Common myeloid progenitor, CD34-positive (primary cell): Measurements from ENCODE around the gene NTSR2.

ENCODE experiments used
- CTCF ChIA-PET: fragments of 350-600 bp; sonication (Branson Sonifier 250); formaldehyde crosslinking; loops from one replicate; lab custom pipeline; 2021; ENCODE audit warnings: antibody characterized with exemption; lab: Charles Lee
- POLR2A ChIA-PET: fragments of 350-600 bp; sonication (Branson Sonifier 250); formaldehyde crosslinking; loops from one replicate; lab custom pipeline; 2021; ENCODE audit warnings: antibody characterized with exemption; lab: Charles Lee
- DNase-seq, 3 donors: peaks; one replicate each; pipeline versions ENCODE4 v3.0.0 to v3.0.0-alpha.2; 2013
- H3K27ac ChIP-seq, 2 experiments: 1 replicate in 1 of 2; 2 replicates in 1 of 2; pipeline ENCODE4 v1.7.0; 2013; ENCODE audit warnings: inconsistent platforms in 2 of 2, low read length in 2 of 2, mild to moderate bottlenecking in 2 of 2, low read depth in 1 of 2, moderate library complexity in 1 of 2; ENCODE audit not compliant: severe bottlenecking in 2 of 2, insufficient read depth in 1 of 2, poor library complexity in 1 of 2
- H3K27me3 ChIP-seq, 5 experiments: replicated peaks in 2 of 5; 1 replicate in 3 of 5; 2 replicates in 2 of 5; pipeline versions ENCODE4 v1.6.1 to v1.7.0; 2013; ENCODE audit warnings: low read length in 4 of 5, mild to moderate bottlenecking in 2 of 5, moderate library complexity in 2 of 5, inconsistent platforms in 1 of 5; ENCODE audit not compliant: insufficient read depth in 5 of 5, control insufficient read depth in 4 of 5
- H3K36me3 ChIP-seq, 4 experiments: 1 replicate in 2 of 4; 2 replicates in 2 of 4; pipeline versions ENCODE4 v1.6.1 to v1.7.0; 2013; ENCODE audit warnings: low read length in 3 of 4, control low read depth in 1 of 4, mild to moderate bottlenecking in 1 of 4; ENCODE audit not compliant: control insufficient read depth in 4 of 4, insufficient read depth in 4 of 4
- H3K4me1 ChIP-seq, 4 experiments: 1 replicate in 3 of 4; 2 replicates in 1 of 4; pipeline versions ENCODE4 v1.6.1 to v1.7.1; 2013; ENCODE audit warnings: low read length in 3 of 4, mild to moderate bottlenecking in 3 of 4, control low read depth in 1 of 4, inconsistent platforms in 1 of 4, moderate library complexity in 1 of 4; ENCODE audit not compliant: control insufficient read depth in 4 of 4, insufficient read depth in 4 of 4; ENCODE audit errors: control extremely low read depth in 1 of 4
- H3K4me3 ChIP-seq, 7 experiments: 1 replicate in 4 of 7; 2 replicates in 3 of 7; pipeline versions ENCODE4 v1.5.1 to v1.7.0; 2013; ENCODE audit warnings: mild to moderate bottlenecking in 7 of 7, low read length in 6 of 7, moderate library complexity in 6 of 7, inconsistent platforms in 2 of 7, low read depth in 2 of 7, control low read depth in 1 of 7; ENCODE audit not compliant: insufficient read depth in 4 of 7, control insufficient read depth in 1 of 7; ENCODE audit errors: extremely low read depth in 1 of 7
- H3K9me3 ChIP-seq, 5 experiments: 1 replicate in 4 of 5; 2 replicates in 1 of 5; pipeline versions ENCODE4 v1.6.1 to v1.7.1; 2013; ENCODE audit warnings: low read length in 4 of 5, mild to moderate bottlenecking in 2 of 5, inconsistent platforms in 1 of 5, low read depth in 1 of 5, moderate library complexity in 1 of 5; ENCODE audit not compliant: control insufficient read depth in 4 of 5, insufficient read depth in 2 of 5; ENCODE audit errors: control extremely low read depth in 1 of 5
- WGBS: methylation state at CpG from one replicate; pipeline ENCODE4 v1.1.5; 2013; ENCODE audit not compliant: insufficient coverage; 5-methylcytosine and 5-hydroxymethylcytosine counted together

Gene NTSR2

DNA sequence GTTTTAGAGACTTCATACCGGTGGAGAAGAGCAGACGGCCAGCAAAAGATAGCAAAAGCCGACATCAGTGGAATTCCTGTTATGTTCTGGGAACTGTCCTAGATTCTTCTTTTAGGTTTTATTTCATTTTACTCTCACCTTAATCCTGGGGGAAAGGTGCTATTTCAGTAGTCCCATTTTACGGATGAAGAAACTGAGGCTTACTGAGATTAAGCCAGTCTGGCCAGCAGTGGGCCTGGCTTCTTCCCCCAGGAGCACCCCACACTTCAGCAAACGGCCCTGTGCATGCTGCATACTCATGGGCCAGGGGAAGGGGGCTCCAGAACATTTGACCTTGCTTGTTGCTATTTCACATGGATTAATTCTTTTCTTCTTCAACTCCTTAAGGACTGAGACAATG lies 56.7 kb downstream of the NTSR2 start:
- Histone ChIP-seq H3K27ac (no peak overlapping the region), H3K27me3 (peaks cover 0 to 4% (median 2%) of the 10 kb centered on the region in 5 experiments), H3K4me3 (no peak overlapping the region), H3K4me1 (no peaks in the 10 kb centered on the region), H3K9me3 (no peaks in the 10 kb centered on the region), H3K36me3 (no peaks in the 10 kb centered on the region)
- 90% methylated on average over 2 of the region's 5 CpGs for WGBS
- ChIA-PET POLR2A (no interaction called here), CTCF (no interaction called here)
- no peak for DNase-seq

DNA sequence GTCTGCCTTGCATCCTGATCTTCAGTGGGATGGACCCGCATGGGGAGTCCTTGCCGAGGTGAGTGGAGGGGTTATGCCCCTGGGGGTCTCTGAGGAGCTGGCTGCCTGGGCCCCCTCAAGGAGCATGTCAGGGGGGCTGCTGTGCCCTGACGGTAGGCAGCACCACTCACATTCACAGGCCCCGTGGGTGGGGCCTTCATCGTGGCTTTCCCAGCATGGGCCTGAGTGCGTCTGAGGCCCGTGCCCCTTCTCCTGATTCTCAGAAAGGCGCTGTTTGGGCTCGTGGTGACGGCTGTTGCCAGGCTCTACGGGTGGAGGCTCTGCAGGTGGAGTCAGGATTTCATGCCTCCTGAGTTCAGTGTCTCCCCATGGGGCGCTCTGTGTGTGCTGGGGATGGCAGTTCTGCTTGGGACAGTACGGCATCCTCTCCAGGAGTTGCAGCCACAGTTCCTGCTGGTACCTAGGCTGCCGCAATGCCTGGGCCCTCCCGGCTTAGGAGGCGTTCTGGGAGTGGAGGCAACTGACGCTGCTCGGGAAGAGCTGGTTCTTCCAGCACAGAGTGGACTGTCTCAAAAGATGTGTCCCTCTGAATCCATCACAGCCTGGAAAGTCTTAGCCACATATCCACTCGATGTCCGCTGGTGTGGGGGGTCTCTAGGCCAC lies 57.3 kb downstream of the NTSR2 start:
- 93% methylated on average over 20 of the region's 20 CpGs for WGBS
- no peak overlapping the region for H3K4me3 ChIP-seq
- ChIA-PET POLR2A (no interaction called here), CTCF (no interaction called here)
- no peaks in the 10 kb centered on the region for H3K9me3 ChIP-seq
- no peaks in the 10 kb centered on the region for H3K36me3 ChIP-seq
- no peak for DNase-seq
- H3K27me3 ChIP-seq, result peaks cover 0 to 4% (median 2%) of the 10 kb centered on the region in 5 experiments
- no peaks in the 10 kb centered on the region for H3K4me1 ChIP-seq
- H3K27ac ChIP-seq, result no peak overlapping the region

DNA sequence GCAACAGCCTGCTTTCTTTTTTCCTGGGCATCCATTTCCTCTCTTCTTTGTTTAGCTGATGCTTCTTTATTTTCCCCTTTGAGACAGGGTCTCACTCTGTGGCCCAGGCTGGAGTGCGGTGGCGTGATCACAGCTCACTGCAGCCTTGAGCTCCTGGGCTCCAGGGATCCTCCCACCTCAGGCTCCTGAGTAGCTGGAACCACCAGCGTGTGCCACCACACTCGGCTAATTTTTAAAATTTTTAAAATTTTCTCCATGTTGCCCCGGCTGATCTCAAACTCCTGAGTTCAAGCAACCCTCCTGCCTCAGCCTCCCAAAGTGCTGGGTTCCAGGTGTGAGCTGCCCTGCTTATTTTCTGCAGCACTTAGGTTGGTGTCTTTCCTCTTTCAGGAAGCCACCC lies 58.7 kb downstream of the NTSR2 start:
- H3K27ac ChIP-seq, result no peak overlapping the region
- no peaks in the 10 kb centered on the region for H3K4me1 ChIP-seq
- WGBS, result 100% methylated on average over 5 of the region's 5 CpGs
- DNase-seq, result no peak
- POLR2A ChIA-PET, result no interaction called here
- peaks cover 0 to 4% (median 2%) of the 10 kb centered on the region in 5 experiments for H3K27me3 ChIP-seq
- CTCF ChIA-PET, result no interaction called here
- no peak overlapping the region for H3K4me3 ChIP-seq
- H3K9me3 ChIP-seq, result no peaks in the 10 kb centered on the region
- no peaks in the 10 kb centered on the region for H3K36me3 ChIP-seq

DNA sequence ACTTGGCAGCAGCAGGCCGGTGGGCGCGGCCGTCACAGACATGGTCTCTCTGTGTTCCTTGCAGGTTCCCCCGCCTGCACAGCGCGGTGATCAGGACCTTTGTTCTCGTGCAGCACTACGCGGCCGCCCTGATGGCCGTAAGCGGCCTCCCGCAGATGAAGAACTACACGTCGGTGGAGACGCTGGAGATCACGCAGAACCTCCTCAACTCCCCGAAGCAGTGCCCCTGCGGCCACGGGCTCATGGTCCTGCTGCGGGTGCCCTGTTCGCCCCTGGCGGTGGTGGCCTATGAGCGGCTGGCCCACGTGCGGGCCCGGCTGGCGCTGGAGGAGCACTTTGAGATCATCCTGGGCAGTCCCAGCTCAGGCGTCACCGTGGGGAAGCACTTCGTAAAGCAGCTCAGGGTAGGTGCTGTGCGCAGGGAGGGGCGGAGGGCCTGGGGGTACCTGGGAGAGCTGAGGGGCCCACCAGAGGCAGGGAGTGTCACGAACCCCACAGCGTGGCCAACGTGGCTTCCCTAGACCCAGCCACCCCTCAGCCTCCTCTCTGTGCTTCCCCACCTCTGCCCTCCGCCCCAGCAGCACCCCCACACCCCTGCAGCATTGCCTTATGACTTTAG lies 59.3 kb downstream of the NTSR2 start:
- POLR2A ChIA-PET, result no interaction called here
- no peak for DNase-seq
- no peak overlapping the region for H3K27ac ChIP-seq
- no peaks in the 10 kb centered on the region for H3K4me1 ChIP-seq
- CTCF ChIA-PET, result no interaction called here
- WGBS, result 97% methylated on average over 37 of the region's 38 CpGs
- H3K27me3 ChIP-seq, result peaks cover 0 to 5% (median 2%) of the 10 kb centered on the region in 5 experiments
- no peaks in the 10 kb centered on the region for H3K9me3 ChIP-seq
- no peak overlapping the region for H3K4me3 ChIP-seq
- no peaks in the 10 kb centered on the region for H3K36me3 ChIP-seq
